Measurements from ENCODE around the gene LONP2.

DNA sequence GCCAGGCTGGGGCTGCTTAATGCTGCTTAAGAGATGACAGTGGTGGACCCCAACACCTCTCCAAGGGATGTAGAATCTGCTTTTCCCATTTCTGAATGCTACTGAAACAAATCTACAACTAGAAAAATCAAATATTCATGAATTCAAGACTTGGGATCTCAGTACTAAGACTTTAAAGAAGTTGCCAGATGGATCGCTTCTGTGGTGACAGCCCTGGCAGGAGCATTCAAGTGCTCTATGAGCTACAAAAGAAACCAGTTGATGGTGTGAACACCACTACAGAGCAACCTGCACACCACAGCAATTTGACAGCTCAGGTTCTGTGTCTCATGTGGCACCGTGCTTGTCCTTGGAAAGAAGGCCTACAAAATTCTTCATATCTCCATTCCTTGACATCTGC is 98.5 kb downstream of the LONP2 start:
- no peak for TF ChIP-seq POLR2A (IDR thresholded peaks at IDR 0.05)
- TF ChIP-seq, protein P1, sequence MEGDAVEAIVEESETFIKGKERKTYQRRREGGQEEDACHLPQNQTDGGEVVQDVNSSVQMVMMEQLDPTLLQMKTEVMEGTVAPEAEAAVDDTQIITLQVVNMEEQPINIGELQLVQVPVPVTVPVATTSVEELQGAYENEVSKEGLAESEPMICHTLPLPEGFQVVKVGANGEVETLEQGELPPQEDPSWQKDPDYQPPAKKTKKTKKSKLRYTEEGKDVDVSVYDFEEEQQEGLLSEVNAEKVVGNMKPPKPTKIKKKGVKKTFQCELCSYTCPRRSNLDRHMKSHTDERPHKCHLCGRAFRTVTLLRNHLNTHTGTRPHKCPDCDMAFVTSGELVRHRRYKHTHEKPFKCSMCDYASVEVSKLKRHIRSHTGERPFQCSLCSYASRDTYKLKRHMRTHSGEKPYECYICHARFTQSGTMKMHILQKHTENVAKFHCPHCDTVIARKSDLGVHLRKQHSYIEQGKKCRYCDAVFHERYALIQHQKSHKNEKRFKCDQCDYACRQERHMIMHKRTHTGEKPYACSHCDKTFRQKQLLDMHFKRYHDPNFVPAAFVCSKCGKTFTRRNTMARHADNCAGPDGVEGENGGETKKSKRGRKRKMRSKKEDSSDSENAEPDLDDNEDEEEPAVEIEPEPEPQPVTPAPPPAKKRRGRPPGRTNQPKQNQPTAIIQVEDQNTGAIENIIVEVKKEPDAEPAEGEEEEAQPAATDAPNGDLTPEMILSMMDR (IDR thresholded peaks at IDR 0.05) = no peak
